GM18861 (cell line): ENCODE measurements around the gene RFFL.
"Not testable (repeated sequence)": the region's sequence is repeated elsewhere in the genome, so short reads cannot be mapped to it uniquely, and the experiment has no call there.

Source experiments
- ATAC-seq: cut with Tn5 transposase; IDR thresholded peaks from one replicate; pipeline ENCODE4 v1.9.1; 2021; ENCODE audit not compliant: unreplicated experiment

Gene RFFL

DNA sequence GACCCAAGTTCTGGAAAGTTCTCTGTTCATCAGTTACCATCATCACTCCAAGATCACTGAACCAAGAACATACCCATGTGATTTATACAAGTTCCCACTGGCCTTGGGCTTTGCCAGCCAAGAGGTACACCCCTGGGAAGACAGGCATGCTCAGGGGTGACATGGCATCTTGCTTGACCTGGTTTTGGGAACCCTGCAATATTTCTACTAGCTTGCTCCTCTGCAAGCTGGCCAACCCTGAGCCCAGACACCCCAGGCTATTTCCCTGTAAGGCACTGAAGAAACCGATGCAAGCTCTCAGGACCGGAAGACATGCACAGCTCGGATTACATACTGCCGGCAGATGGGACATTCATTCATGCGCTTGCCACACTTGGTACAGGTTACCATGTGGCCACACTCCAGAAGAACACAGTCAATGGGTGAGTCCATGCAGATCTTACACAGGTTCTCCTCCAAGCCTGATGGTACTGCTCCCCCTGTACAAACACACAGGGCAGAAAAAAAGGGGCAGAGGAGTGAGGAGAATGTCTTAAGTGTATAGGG, 51.8 kb downstream of the RFFL start:
- ATAC-seq: no peak

DNA sequence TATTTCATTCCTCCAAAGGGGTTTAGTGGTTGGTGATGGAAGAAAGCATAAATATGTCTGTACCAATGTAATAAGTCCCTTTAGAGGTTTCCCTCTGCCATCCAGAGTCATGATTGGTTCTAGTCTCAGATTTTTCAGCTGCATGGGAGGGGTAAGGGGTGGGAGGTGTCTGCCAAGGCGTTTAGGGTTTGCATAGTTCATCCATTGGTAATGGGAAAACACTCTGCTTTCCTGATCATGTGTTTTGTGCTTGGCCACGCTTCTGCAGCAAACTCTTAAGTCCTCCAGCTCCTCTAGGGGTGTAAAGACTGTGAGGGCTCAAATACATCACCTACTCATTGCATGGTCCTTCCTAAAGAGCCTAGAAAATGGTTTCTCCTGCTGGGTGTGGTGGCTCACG, 53.4 kb downstream of the RFFL start:
- ATAC-seq: no peak

DNA sequence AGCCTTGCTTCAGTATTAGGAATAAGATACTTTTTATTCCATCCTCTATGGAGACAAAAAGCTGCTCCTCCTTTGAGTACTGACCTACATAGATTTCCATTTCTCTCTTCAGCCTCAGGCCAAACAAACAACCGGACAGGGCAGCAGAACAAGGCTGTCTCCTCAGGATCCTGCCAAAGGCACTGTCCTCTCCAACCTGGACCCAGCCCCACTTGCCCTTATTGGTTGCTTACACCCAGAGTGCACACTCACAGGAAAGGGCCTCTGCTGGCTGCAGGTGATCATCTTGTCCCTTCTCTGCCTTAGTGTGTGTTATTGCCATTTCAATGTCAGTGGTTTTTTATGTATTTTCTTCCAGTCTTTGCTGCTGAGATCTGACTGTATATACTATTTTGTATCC, 56.5 kb downstream of the RFFL start:
- ATAC-seq: no peak

DNA sequence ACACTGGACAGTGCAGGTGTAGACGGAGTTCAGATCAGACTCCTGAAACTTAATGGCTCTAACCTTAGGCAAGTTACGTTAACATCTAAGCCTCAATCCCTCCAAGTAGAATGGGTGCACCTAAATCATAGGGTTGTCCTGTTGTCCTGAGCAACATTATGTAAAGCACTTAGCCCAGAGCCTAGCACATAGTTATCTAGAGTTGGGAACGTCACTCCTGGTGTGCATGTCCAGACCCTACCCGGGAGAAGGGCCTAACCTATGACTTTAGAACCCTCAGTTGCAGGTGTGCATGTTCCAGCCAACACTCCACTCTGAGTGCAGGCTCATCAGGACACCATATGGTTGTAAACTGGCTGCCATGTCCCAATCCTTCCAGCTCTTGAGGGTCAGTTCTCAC, 57.2 kb downstream of the RFFL start:
- ATAC-seq: no peak

DNA sequence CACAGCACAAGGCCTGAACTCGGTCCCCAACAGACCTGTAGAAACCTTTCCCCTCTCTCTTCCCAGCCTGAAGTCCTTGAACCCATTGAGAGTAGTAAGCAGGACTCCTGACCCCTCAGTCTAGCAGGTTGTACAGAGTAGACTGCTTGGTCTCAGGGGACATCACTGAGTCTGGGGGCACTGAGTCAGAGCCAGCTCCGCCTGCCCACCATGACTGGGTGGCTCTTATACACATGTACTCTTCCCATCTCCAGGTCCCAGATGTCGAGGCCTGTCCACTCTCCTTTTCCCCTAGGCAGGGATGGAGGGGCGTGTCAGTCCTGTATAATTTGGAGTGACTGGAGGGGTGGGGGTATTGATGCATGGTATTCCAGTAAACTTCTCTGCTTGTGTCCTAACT, 59.7 kb downstream of the RFFL start:
- no peak for ATAC-seq

DNA sequence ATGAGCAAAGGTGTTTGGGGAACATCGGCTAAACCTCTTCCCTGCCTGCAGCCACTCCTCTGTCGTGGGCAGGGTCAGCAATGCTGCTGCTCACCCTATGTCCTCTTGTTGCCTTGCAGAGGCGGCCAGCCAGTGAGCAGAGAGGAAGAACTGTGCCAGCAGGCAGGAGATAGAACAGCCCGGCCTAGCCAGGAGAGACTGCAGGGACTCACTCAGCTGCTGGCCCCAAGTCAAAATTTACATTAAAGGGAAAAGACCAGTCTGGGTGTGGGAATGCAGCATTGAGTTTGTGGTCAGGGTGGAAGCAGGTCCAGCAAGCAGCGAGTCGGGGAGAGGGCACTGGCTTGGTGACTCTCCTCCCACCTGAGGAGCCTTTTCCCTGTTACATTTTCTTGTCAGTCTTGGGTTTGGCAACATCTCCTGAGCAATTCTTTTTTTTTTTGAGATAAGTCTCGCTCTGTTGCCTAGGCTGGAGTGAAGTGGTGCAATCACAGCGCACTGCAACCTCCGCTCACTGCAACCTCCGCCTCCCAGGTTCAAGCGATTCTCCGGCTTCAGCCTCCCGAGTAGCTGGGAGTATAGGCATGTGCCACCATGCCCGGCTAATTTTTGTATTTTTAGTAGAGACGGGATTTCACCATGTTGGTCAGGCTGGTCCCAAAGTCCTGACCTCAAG, 60.5 kb downstream of the RFFL start:
- ATAC-seq: no peak

DNA sequence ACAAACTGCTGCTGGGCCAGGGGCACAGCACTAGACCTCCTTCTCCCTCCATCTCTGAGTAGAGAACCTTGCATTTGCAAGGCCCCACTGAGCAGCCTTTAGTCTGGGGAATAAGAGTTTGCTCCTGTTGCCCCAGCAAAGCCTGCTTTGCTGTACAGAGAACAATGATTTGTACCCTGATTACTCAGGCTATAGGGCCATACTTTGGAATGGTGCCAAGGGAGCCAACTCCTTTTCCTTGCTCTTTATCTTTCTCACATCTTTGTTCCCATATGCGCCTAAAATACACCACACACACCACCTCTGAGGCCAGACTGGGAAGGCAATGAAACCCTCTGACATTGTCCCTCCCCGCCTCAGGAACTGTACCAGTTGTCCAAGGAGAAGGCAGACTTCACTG, 62.0 kb downstream of the RFFL start:
- ATAC-seq: no peak

DNA sequence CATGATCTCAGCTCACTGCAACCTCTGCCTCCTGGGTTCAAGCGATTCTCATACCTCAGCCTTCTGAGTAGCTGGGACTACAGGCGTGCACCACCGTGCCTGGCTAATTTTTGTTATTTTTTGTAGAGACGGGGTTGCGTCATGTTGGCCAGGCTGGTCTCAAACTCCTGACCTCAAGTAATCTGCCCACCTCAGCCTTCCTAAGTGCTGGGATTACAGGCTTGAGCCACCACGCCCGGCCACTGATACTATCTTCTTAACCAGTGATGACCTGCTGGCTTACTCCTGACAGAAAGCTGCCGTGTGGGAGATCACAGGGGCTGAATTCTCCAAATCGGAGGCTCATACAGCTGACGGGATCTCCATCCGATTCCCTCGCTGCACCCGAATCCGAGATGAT, 62.5 kb downstream of the RFFL start:
- not testable (repeated sequence) for ATAC-seq

DNA sequence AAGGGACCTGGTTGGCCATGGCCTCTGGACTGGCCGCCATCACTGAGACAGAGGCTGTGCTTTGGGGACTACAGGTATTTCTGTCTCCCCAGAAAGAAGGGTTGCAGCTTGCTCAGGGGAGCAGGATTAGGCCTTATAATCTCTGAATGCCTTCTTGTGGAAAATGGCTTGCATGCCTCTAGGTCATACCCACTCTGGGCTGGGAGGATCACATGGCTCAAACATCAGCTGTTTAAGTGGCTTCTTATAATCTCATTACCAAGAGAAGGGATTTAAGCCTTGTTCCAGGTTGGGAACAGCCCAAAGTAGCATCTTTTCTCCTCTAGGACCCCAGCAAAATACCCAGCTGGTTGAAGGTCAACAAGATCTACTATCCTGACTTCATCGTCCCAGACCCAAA, 64.1 kb downstream of the RFFL start:
- ATAC-seq: no peak

DNA sequence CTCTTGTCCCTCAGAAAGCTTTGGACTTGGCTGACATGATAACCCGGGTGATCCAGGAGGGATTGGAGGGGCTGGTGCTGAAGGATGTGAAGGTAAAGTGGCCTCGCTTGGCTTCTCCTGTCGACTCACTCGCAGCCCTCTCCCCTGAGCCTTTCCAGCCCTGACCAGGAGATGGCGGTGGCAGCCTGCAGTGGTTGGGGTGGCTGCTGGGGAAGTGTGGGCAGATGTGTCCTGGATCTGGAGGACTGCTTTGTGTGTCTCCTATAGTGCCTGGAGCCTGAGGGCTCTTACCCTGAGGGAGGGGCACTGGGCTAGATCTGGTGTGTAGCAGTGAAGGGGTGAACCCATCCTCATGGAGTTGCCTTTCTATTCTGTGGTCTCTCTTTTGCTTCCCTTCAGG, 65.3 kb downstream of the RFFL start:
- ATAC-seq: peak; percentile 40

DNA sequence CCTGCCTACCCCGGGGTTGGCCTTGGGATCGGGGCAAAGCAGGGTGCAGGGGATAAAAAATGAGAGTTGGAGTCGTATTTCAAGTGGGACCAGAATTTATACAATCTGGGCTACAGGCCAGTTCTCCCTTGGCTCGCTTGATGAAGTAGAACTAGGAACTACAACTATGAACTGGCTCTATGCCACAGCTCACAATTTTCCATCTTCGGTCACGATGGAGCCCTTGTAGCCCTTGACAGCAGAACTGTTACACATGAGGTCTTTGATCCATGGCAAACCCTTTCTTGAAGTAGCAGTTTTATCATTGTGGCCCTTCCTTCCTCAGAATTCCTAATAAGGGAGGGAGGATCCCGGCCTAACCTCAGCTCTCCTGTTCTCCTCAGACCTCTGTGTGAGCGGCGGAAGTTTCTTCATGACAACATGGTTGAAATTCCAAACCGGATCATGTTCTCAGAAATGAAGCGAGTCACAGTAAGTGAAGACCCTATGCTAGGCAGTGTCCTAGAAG, 66.1 kb downstream of the RFFL start:
- no peak for ATAC-seq

DNA sequence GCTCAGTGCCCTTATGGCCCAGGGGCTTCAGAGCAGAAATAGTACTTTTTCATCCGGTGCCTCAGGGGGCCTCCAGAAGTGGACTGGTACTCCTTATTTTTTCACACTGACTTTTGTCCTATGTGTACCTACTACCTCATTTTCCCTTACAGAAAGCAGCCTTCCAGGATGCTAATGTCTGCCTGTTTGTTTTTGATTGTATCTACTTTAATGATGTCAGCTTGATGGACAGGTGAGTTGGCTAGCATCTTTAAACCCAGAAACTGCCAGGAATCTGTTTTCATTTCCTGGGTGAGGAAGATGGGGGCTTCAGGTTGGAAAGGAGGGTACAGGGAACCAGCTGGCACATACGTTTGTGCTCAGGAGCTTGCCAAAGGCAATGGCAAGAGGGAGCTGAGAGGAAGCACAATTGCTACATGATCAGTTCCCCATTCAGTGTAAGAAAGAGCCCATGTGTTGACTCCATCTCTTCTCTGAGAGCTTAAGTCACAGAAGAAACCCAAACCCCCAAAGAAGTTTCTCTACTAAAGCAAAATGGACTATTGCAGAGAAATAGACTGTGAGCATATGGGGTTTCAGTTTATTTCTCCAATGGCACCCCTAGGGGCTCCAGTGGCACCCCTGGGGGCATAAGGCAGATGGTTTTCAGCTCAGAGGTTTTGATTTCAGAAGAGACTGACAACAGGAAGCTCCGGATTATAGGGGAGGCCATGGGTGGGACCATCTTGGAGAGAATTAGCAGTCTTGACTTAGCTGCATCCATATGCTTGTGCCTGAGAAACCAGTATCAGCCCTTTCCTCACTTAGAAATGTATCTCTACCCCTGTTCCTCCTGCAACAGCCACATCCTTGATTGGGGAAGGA, 66.9 kb downstream of the RFFL start:
- no peak for ATAC-seq

DNA sequence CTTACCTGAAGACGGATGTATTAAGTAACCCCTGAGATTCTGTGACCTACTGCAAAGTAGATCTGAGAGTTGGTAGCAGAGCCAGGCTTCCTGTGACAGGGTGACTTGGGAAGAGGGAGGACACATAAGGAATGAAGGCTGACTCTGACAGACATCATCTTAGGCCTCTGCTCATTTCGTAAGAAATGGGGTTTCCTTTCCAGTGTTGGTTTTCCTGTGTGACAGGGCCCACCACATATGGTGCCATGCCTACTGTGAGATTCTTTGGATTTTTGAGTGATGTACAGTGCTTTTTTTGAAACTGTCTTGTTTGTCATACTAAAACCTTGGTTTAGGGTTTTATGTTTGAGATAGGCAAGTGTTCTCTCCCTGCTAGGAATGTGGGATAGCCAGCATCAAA, 70.5 kb downstream of the RFFL start:
- ATAC-seq: no peak

DNA sequence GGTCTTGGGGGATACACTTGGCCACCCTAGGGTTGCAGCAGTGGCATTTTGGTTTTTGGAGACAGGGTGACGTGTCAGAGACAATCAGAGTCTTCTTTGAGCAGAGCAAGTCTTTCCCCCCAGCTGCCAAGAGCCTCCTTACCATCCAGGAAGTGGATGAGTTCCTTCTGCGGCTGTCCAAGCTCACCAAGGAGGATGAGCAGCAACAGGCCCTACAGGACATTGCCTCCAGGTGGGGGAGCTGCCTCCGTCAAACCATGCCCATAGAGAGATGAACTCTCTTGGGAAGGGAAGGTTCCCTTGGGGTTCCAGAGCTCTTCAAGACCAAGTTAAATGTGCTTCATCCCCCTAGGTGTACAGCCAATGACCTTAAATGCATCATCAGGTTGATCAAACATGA, 71.9 kb downstream of the RFFL start:
- ATAC-seq: no peak

DNA sequence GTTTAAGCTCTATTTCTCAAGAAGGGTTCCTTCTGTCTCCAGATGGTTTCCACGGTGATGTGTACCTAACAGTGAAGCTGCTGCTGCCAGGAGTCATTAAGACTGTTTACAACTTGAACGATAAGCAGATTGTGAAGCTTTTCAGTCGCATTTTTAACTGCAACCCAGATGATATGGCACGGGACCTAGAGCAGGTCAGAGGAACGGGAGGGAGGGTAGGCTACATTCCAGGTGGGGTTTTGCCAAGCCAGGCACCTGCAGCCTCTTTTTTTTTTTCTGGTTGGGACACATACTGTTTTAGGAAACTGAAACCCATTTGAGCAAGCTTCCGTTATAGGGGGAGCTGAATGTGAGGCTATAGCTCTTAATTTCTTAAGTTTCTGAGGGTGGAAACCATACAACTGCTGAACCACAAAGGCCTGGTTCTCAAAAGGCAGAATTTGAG, 72.6 kb downstream of the RFFL start:
- no peak for ATAC-seq

DNA sequence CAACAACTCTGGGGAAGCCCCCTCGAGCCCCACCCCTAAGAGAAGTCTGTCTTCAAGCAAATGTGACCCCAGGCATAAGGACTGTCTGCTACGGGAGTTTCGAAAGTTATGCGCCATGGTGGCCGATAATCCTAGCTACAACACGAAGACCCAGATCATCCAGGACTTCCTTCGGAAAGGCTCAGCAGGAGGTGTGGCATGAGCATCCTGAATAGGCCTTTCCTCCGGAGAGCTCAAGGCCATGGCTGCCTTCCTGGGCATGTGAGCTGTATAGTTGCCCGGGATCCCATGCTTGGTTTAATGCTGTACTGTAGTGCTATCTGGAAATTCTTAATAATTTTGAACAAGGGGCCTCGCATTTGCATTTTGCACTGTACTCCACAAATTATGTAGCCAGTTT, 74.0 kb downstream of the RFFL start:
- ATAC-seq: no peak

DNA sequence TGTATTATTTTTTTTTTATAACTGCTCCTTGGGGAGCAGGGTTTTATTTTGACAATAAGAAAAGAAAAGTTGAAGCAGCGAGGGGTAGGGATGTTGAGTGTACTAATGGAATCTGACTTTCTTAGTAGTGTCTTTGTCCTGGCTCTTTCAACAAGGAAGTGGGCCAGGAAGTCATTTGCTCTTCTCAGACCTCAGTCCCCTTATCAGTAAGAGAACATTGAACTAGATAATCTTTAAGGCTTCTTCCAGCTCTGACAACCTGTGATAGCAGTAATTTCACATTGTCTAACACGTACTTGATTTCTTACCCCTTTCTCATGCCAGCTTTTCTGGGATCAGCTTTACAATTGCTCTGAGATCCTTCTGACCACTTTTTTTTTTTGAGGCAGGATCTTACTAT, 74.9 kb downstream of the RFFL start:
- ATAC-seq: no peak

DNA sequence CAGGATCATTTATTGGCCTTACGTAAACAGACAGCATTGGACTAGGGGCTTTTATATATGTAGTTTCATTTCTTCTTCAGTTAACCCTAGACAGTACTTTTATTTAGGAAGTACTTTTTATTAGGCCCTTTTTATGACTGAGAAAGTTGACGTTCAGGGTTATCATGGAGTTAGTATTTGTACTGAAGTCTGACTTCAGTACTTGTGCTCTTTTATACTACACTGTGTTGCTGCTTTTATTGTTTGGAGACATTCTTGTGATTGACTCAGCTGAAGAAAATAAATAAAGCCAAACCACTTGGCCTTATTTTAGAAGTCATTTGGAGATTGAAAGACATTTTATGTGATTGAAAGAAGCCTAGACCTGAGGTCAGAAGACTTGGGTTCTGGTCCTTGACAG, 76.3 kb downstream of the RFFL start:
- no peak for ATAC-seq

DNA sequence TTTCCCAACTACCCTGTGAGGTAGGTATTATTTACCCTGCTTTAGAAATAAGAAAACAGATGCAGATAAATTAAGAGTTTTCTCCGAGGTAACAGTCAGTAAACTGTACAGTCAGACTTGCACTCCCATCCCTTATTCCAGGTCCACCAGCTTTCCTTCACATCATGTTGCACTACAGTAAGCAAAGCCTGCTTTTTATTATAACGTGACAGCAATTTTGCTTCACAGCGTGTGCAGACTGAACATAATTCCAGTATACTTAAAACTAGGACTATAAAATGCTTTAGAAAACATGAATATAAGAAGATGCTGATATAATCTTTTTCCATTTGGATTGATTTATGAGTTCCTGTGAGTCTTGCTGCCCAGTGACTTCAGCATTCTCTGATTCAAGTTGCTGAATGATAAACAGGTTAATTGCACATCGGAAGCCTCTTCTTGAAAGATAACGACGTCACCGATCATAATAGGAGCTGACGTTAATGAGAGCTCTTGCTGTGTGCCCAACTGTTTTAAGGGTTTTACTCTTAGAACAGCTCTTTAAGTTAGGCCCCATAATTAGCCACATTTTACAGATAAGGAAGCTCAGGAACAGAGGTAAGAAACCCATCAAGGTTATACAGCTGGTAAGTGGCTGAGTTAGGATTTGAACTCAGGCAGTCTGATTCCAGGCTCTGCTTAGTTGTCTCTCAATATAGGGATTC, 81.8 kb downstream of the RFFL start:
- no peak for ATAC-seq

DNA sequence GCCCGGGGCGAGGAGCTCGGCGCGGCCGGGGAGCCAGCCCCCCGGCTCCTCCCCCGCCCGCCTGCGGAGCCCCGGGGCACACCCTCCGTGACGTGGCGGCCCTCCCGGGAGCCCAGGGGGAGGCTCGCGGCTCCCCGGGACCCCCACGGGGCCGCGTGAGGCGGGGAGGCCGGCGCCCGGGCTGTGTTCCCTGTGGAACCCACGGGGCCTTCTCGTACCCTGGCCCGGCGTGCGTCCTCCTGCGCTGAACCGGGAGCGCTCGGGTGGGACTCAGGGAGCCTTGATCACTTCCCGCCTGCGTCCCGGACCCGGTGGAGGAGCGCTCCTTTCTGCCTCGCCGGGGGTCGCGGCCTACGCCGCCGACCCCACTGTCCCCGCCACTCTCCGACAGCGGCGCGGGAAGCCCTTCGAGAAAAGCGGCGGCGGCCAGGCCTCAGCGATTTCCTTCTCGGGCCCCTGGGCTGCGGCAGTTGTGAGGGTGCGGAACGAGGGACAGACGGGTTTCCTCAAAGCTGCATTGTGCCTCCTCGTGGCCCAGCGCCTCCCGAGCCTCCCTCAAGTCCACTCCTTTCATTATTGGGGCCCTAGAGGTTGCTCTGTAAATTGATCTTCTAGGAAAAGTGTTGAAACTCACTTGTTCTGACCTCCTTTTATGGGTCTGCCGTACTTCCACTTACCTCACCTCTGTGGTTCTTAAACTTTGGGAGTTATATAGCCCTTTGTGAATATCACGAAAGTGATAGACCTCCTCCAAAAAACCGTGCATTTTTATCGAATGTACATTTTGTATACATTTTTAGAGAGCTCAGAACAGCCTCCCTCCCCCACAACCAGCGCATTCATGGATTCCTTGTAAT, 82.6 kb downstream of the RFFL start:
- ATAC-seq: peak; percentile 65

DNA sequence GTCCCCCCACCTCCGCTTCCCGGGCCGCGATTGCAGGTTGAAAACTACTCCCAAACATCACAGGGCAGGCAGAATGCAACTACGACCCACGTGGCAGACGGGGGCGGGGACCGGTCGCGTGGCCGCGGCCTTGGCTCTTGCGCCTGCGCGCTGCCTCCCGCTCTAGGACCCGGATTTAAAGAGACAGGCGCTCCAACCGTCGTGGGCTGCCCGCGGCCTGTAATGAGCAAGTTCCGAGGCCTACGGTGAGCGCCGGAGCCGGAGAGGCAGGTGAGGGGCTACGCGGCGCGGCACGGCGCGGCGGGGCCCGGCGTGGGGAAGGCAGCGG, 83.2 kb downstream of the RFFL start, which contains the start of gene LIG3:
Gene LIG3 (plus strand): TSS at position 160 of the 328 bp plus-strand sequence. CDS start 2,494 bp downstream, outside the sequence.
- ATAC-seq: peak; percentile 69
